Spleen (tissue), 11 donors: Measurements from ENCODE around the gene ZNF638. TPM values are rescaled to one million over a fixed set of nuclear protein-coding genes. Genes with fewer than 3 reads are reported as not detected.

Experiments used
- DNase-seq: peaks from one replicate; pipeline ENCODE4 v3.0.0-alpha.2; 2020
- H3K27ac ChIP-seq, 8 donors: fragments of 200-600 bp; sonication (generic) in 7 of 8; 1 replicate in 4 of 8; 2 replicates in 4 of 8; pipeline versions ENCODE4 v1.5.0 to v1.8.0; 2016 to 2021; ENCODE audit warnings: inconsistent platforms in 4 of 8, mild to moderate bottlenecking in 4 of 8, moderate library complexity in 1 of 8
- H3K27me3 ChIP-seq, 7 donors: fragments of 200-600 bp; sonication (generic) in 6 of 7; replicated peaks in 1 of 7; 1 replicate in 4 of 7; 2 replicates in 3 of 7; pipeline versions ENCODE4 v1.5.0 to v1.8.0; 2016 to 2021; ENCODE audit warnings: inconsistent platforms in 3 of 7, mild to moderate bottlenecking in 1 of 7
- H3K36me3 ChIP-seq, 6 donors: fragments of 200-600 bp; sonication (generic) in 5 of 6; 1 replicate in 4 of 6; 2 replicates in 2 of 6; pipeline versions ENCODE4 v1.5.0 to v1.8.0; 2016 to 2021; ENCODE audit warnings: inconsistent platforms in 2 of 6
- H3K4me1 ChIP-seq, 6 donors: fragments of 200-600 bp; sonication (generic) in 5 of 6; 1 replicate in 3 of 6; 2 replicates in 3 of 6; pipeline versions ENCODE4 v1.5.0 to v1.8.0; 2016 to 2021; ENCODE audit warnings: inconsistent platforms in 3 of 6
- H3K4me3 ChIP-seq, 8 donors: fragments of 200-600 bp; sonication (generic) in 7 of 8; 1 replicate in 4 of 8; 2 replicates in 4 of 8; pipeline versions ENCODE4 v1.5.0 to v1.8.0; 2016 to 2021; ENCODE audit warnings: inconsistent platforms in 4 of 8, mild to moderate bottlenecking in 4 of 8, moderate library complexity in 2 of 8
- H3K9me3 ChIP-seq, 8 donors: fragments of 200-600 bp; sonication (generic) in 7 of 8; 1 replicate in 4 of 8; 2 replicates in 4 of 8; pipeline versions ENCODE4 v1.5.0 to v1.8.0; 2016 to 2021; ENCODE audit warnings: inconsistent platforms in 4 of 8
- POLR2A ChIP-seq, 3 donors: fragments of 450-650 bp; IDR thresholded peaks; one replicate each; pipeline ENCODE4 v1.5.1; 2017; ENCODE audit warnings: antibody characterized with exemption in 3 of 3, mild to moderate bottlenecking in 1 of 3
- POLR2AphosphoS5 ChIP-seq, 3 donors: sonication (generic); formaldehyde crosslinking; IDR thresholded peaks; one replicate each; pipeline ENCODE4 v1.5.1; 2017; ENCODE audit warnings: antibody characterized with exemption in 3 of 3
- WGBS, 5 donors: extraction: QIAGEN DNeasy Blood & Tissue Kit in 3 of 5; methylation state at CpG; one replicate each; pipeline versions ENCODE4 v1.1.5 to v1.1.7; 2013 to 2018; 5-methylcytosine and 5-hydroxymethylcytosine counted together
- intact Hi-C: fragments of 100-400 bp; cut with DNase I; formaldehyde crosslinking; loops from one replicate; pipeline ENCODE4 v1.15.0; 2023; ENCODE audit warnings: low total_unique reads
- polyA plus RNA-seq, 3 donors: library from polyadenylated mRNA; stranded (reverse); fragments of 200-250 nt; gene quantifications; one replicate each; pipeline ENCODE4 v1.2.1, GENCODE V29; 2013
- total RNA-seq, 7 donors: library from RNA; depleted of rRNA in 3 of 7; stranded (reverse); fragments of >200 nt in 3 of 7; fragmentation: NEBNext Ultra II Directional in 4 of 7; extraction: Animal tissue kit (Norgen Biotek cat#: 25700) in 4 of 7; gene quantifications; one replicate each; pipeline versions ENCODE4 v1.1.0 to v1.2.1, GENCODE V29; 2016 to 2021
- TF ChIP-seq, protein P1 (sequence below), 11 experiments: fragments of 200-600 bp in 7 of 11; fragments of 450-650 bp in 4 of 11; sonication (generic) in 4 of 11; IDR thresholded peaks in 8 of 11; conservative IDR thresholded peaks in 3 of 11; 1 replicate in 7 of 11; 2 replicates in 4 of 11; pipeline versions ENCODE4 v1.4.0 to v1.8.0; 2016 to 2021; ENCODE audit warnings: antibody characterized with exemption in 11 of 11, inconsistent platforms in 4 of 11, mild to moderate bottlenecking in 1 of 11
- donor health status: healthy with polysubstance abuse.
- donor health status: DM: no; HTN: no; CAD: no; lungs with moderate emphysema.
- donor health status: DM: no; HTN: no; CAD: no.
- donor health status: Bipolar disorder and iron deficiency.
- donor health status: healthy.
- donor health status: DM: no; HTN: no; CAD: no.
- donor health status: DM: yes; HTN: yes; CAD: no.

Gene ZNF638
- total and polyA plus RNA-seq, 10 donors = 80.7 to 310 (median 158) TPM

- H3K36me3 ChIP-seq = no peaks in the 10 kb centered on the region
- H3K9me3 ChIP-seq = no peaks in the 10 kb centered on the region
- intact Hi-C loops = no loop called here
- no peak overlapping the region for H3K27ac ChIP-seq
- H3K4me1 ChIP-seq = peaks cover 0 to 3% (median 1%) of the 10 kb centered on the region in 6 donors
- DNase-seq = no peak
- no peak overlapping the region for H3K4me3 ChIP-seq
- WGBS, 5 donors = 89 to 95% (median 93%) methylated on average over 5 of the region's 5 CpGs
- peaks cover 0 to 47% (median 0%) of the 10 kb centered on the region in 7 donors for H3K27me3 ChIP-seq
- TF ChIP-seq POLR2A (IDR thresholded peaks at IDR 0.05) (no peak), POLR2AphosphoS5 (IDR thresholded peaks at IDR 0.05) (no peak)
- TF ChIP-seq, protein P1, sequence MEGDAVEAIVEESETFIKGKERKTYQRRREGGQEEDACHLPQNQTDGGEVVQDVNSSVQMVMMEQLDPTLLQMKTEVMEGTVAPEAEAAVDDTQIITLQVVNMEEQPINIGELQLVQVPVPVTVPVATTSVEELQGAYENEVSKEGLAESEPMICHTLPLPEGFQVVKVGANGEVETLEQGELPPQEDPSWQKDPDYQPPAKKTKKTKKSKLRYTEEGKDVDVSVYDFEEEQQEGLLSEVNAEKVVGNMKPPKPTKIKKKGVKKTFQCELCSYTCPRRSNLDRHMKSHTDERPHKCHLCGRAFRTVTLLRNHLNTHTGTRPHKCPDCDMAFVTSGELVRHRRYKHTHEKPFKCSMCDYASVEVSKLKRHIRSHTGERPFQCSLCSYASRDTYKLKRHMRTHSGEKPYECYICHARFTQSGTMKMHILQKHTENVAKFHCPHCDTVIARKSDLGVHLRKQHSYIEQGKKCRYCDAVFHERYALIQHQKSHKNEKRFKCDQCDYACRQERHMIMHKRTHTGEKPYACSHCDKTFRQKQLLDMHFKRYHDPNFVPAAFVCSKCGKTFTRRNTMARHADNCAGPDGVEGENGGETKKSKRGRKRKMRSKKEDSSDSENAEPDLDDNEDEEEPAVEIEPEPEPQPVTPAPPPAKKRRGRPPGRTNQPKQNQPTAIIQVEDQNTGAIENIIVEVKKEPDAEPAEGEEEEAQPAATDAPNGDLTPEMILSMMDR (IDR thresholded peaks at IDR 0.05 in 8 of 11, conservative IDR thresholded peaks at IDR 0.05 in 3 of 11) = no peak
Observed at GRCh38 chr2:71283131-71283530, 48.5 kb upstream of the ZNF638 start.

DNA sequence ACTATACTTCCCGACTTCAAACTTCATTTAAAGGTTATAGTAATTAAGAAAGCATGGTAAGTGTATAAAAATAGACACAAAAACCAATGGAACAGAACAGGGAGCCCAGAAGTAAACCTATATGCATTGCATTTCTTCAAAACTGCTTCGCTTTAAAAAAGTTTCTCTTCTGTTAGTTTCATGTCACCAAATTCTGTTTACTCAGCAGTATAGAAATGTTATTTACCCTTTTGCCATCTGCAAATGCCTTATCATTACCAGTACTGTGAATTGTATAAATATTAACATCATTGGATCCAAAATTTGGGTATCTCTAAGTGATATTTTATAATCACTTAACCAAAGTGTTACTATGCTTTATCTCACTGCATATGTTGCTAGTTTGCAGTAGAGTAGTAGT, 45.9 kb upstream of the ZNF638 start:
- no peak for TF ChIP-seq POLR2AphosphoS5 (IDR thresholded peaks at IDR 0.05)
- Histone ChIP-seq H3K27ac (no peak overlapping the region), H3K4me1 (no peaks in the 10 kb centered on the region), H3K9me3 (no peaks in the 10 kb centered on the region), H3K4me3 (no peak overlapping the region), H3K27me3 (peaks cover 0 to 26% (median 0%) of the 10 kb centered on the region in 7 donors), H3K36me3 (no peaks in the 10 kb centered on the region)
- intact Hi-C loops = no loop called here
- WGBS, 5 donors = 83 to 96% (median 91%) methylated on average over 2 of the region's 2 CpGs
- no peak for DNase-seq

GRCh38 chr2:71291398-71291797, 40.2 kb upstream of the ZNF638 start:
- H3K36me3 ChIP-seq = no peaks in the 10 kb centered on the region
- no peaks in the 10 kb centered on the region for H3K27me3 ChIP-seq
- H3K9me3 ChIP-seq = no peaks in the 10 kb centered on the region
- intact Hi-C loops = no loop called here
- H3K4me1 ChIP-seq = no peaks in the 10 kb centered on the region
- TF ChIP-seq POLR2AphosphoS5 (IDR thresholded peaks at IDR 0.05) = no peak
- TF ChIP-seq, protein P1 (IDR thresholded peaks at IDR 0.05 in 8 of 11, conservative IDR thresholded peaks at IDR 0.05 in 3 of 11) = no peak
- no peak for TF ChIP-seq POLR2A (IDR thresholded peaks at IDR 0.05)
- no peak overlapping the region for H3K27ac ChIP-seq
- DNase-seq = no peak
- 66 to 89% (median 75%) methylated on average over 4 of the region's 4 CpGs for WGBS, 5 donors
- no peak overlapping the region for H3K4me3 ChIP-seq

GRCh38 chr2:71292159-71292558, 39.4 kb upstream of the ZNF638 start:
- DNase-seq = no peak
- intact Hi-C loops = no loop called here
- H3K36me3 ChIP-seq = no peaks in the 10 kb centered on the region
- TF ChIP-seq, protein P1 (IDR thresholded peaks at IDR 0.05 in 8 of 11, conservative IDR thresholded peaks at IDR 0.05 in 3 of 11) = no peak
- TF ChIP-seq POLR2AphosphoS5 (IDR thresholded peaks at IDR 0.05) = no peak
- TF ChIP-seq POLR2A (IDR thresholded peaks at IDR 0.05) = no peak
- H3K9me3 ChIP-seq = no peaks in the 10 kb centered on the region
- H3K27me3 ChIP-seq = no peaks in the 10 kb centered on the region
- WGBS, 5 donors = 74 to 92% (median 81%) methylated on average over 1 of the region's 1 CpG
- H3K4me3 ChIP-seq = no peak overlapping the region
- H3K4me1 ChIP-seq = no peaks in the 10 kb centered on the region
- no peak overlapping the region for H3K27ac ChIP-seq

- no peak for DNase-seq
- Histone ChIP-seq H3K4me3 (no peak overlapping the region), H3K9me3 (no peaks in the 10 kb centered on the region), H3K36me3 (no peaks in the 10 kb centered on the region), H3K4me1 (no peaks in the 10 kb centered on the region), H3K27me3 (no peaks in the 10 kb centered on the region), H3K27ac (no peak overlapping the region)
- WGBS, 5 donors = 83 to 94% (median 92%) methylated on average over 2 of the region's 2 CpGs
- TF ChIP-seq, protein P1 (IDR thresholded peaks at IDR 0.05 in 8 of 11, conservative IDR thresholded peaks at IDR 0.05 in 3 of 11) = no peak
- TF ChIP-seq POLR2AphosphoS5 (IDR thresholded peaks at IDR 0.05) (no peak), POLR2A (IDR thresholded peaks at IDR 0.05) (no peak)
- intact Hi-C loops = loop anchor here (5.0 kb wide), 1 partner anchor 213 kb away; no protein-coding TSS in a partner anchor
Observed at GRCh38 chr2:71298914-71299313, 32.7 kb upstream of the ZNF638 start.
